Keratinocyte (primary cell): ENCODE data around the gene TMEM151A.

Experiments
- EZH2 ChIP-seq: IDR thresholded peaks from one replicate; pipeline ENCODE4 v1.6.1; 2012; ENCODE audit warnings: inconsistent platforms, mild to moderate bottlenecking, low read length, moderate library complexity
- TF ChIP-seq, protein P1 (sequence below), 3 experiments: IDR thresholded peaks in 1 of 3; conservative IDR thresholded peaks in 1 of 3; optimal IDR thresholded peaks in 1 of 3; 2 replicates in 2 of 3; 3 replicates in 1 of 3; pipeline versions ENCODE3 to v1.5.1; 2011; ENCODE audit warnings: low read length in 3 of 3, mild to moderate bottlenecking in 3 of 3, moderate library complexity in 2 of 3, control low read depth in 1 of 3, inconsistent platforms in 1 of 3; ENCODE audit not compliant: insufficient read depth in 2 of 3; ENCODE audit errors: extremely low read depth in 1 of 3

DNA sequence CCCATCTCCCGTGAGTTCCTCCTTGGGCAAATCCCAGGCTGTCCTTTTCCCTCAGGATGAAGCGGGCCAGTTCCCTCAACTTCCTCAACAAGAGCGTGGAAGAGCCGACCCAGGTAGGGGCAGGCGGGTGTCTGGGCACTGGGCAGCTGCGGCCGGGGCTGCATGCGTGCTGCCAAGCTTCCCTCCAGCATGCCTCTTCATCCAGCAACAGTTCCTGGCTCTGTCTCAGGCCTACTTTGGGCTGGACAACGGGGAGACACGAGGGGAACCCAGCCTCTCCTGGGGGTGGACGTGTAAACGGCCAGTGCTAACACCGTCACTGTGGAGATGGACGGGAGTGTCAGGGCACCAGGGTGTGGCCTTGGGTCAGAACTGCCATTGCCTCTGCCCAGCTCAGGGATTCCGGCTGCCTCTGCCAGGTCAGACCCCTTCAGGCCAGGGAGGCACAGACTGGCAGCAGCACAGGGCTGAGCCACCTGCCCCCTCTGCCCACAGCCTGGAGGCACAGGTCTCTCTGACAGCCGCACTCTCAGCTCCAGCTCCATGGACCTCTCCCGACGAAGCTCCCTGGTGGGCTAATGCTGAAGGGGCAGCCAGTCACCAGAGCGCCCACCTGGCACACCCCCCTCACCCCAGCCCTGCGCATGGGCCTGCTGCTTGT, 25.2 kb upstream of the TMEM151A start:
- TF ChIP-seq, protein P1, sequence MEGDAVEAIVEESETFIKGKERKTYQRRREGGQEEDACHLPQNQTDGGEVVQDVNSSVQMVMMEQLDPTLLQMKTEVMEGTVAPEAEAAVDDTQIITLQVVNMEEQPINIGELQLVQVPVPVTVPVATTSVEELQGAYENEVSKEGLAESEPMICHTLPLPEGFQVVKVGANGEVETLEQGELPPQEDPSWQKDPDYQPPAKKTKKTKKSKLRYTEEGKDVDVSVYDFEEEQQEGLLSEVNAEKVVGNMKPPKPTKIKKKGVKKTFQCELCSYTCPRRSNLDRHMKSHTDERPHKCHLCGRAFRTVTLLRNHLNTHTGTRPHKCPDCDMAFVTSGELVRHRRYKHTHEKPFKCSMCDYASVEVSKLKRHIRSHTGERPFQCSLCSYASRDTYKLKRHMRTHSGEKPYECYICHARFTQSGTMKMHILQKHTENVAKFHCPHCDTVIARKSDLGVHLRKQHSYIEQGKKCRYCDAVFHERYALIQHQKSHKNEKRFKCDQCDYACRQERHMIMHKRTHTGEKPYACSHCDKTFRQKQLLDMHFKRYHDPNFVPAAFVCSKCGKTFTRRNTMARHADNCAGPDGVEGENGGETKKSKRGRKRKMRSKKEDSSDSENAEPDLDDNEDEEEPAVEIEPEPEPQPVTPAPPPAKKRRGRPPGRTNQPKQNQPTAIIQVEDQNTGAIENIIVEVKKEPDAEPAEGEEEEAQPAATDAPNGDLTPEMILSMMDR (optimal IDR thresholded peaks at IDR 0.05 in 1 of 3, IDR thresholded peaks at IDR 0.05 in 1 of 3, conservative IDR thresholded peaks at IDR 0.05 in 1 of 3; ENCODE audit: extremely low read depth in 1 of 3, insufficient read depth in 2 of 3, low read length in 3 of 3): no peak
- TF ChIP-seq EZH2: no peak
